ENCODE data around the gene ALK.

Gene ALK

GRCh38 chr2:29796446-29796845, 124.9 kb downstream of the ALK start:
- DNase-seq (ENCODE audit: low read depth, low spot score): no peak

DNA sequence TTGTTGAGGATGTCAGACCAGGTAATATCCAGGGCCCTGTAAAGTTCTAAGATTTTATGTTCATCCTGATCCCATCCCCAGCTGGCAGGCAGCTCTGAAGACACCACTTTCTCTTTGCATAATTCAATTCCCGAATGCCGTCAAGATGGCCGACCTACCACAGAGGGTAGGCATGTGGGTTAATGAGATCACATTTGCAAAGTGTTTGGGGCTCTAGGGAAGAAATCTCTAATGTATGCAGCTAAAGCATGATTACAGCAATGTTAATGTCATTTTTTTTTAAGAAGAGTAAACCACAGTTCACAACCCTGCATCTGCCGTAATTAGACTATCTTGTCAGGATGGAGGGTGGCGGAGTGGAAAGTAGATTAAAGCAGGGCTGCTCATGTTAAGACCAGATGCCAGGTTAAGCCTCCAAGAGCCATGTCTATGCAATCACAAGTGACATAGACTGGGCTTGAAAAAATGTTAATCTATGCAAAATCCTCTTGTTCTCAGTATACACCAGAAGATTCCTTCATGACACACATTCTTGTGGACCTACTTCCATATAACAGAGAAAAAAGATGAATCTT, 131.4 kb downstream of the ALK start:
- no peak for DNase-seq (ENCODE audit: low read depth, low spot score)

GRCh38 chr2:29787473-29788465, 133.6 kb downstream of the ALK start:
- DNase-seq (ENCODE audit: low read depth, low spot score): no peak

GRCh38 chr2:29786361-29786760, 135.0 kb downstream of the ALK start:
- no peak for DNase-seq (ENCODE audit: low read depth, low spot score)

DNA sequence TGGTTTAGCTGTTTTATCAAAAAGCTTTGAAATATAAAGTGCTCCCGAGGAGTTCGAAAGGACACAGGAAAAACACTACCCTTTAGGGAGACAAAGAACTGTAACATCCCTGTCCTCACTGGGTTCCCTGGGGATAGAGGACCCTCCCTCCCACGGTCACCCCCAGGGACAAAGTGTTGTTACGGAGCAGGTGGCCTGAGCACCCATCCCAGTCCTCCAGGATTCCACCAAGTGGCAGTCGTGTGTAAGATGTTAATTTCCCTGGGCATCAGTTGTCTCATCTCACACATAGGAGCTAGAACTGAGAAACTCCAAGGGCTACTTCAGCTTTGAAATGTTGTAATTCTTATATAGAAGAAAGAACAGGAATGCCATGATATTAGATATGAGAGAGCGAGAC, 137.7 kb downstream of the ALK start:
- DNase-seq (ENCODE audit: low read depth, low spot score): no peak

- DNase-seq (ENCODE audit: low read depth, low spot score): no peak
Observed at GRCh38 chr2:29782549-29783458, 138.6 kb downstream of the ALK start.

GRCh38 chr2:29782087-29782486, 139.3 kb downstream of the ALK start:
- no peak for DNase-seq (ENCODE audit: low read depth, low spot score)

DNA sequence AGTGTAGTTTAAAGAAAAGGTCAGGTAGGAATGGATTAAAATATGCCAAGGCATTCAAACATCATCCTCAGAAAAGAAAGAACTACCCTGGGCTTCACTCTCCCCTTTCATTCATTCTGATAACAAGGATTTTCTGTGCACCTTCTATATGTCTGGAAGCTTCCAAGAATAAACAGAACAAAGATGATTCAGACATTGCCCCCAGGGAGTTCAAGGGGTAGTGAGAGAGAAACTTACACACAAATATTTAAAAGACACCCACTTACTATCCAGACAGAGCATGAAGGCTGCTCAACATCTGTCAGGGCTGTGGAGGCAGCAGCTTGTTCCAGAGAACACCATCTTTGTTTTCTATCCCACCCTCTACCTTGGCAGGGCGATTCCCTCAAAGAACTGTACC, 140.5 kb downstream of the ALK start:
- no peak for DNase-seq (ENCODE audit: low read depth, low spot score)

- peak; percentile 26 for DNase-seq (ENCODE audit: low read depth, low spot score)
Observed at GRCh38 chr2:29777161-29777560, 144.2 kb downstream of the ALK start.

- DNase-seq (ENCODE audit: low read depth, low spot score): no peak
Observed at GRCh38 chr2:29776406-29776805, 145.0 kb downstream of the ALK start.

DNA sequence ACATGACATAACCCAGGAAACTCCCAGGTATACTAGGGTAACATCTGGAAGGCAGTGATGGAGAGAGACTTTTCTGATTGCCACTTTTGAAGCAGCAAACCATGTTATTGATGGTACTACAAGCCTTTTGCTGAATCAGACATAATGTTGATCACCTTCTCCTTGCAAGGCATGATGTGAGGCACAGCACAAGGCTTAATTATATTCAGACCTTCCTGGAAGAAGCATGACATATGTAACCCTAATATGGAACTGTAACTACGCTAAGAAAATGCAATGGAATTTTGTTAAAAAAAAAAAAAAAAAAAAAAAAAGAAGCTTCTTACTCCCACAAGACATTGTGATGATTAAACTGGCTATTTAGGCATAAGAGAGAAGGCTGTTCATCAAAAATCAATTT, 145.4 kb downstream of the ALK start:
- DNase-seq (ENCODE audit: low read depth, low spot score): no peak

DNA sequence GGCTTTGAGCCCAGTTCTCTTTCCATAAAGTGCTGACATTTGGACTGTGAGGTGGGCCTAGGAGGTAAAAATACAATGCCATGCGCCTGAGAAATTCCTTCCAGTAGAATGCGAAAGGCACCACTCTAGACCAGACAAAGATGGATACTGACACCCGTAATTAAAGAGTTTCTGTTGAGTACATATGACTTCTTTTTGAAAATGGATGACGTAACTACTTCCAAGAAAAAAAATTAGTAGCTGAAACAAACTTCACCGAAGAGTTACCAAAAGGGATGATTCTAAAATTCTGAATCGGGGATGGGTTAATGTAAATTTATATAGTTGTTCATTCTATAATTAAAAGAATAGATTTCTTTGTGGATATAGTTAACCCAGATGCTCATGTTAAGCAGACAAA, 146.8 kb downstream of the ALK start:
- no peak for DNase-seq (ENCODE audit: low read depth, low spot score)

DNA sequence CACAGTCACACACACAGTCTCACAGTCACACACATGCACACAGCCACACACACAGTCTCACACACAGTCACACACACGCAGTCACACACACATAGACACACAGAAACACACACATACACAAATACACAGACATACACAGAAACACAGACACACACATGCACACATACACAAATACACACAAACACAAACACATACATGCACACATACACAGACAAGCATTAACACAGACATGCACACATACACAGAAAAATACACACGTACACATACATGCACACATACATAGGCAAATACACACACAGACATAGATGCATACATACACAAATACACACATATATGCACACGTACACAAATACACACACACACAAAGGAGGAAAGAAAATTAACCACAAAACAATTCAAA, 150.5 kb downstream of the ALK start:
- no peak for DNase-seq (ENCODE audit: low read depth, low spot score)

- DNase-seq (ENCODE audit: low read depth, low spot score): no peak
Observed at GRCh38 chr2:29769847-29770246, 151.5 kb downstream of the ALK start.

GRCh38 chr2:29767606-29768335, 153.6 kb downstream of the ALK start:
- no peak for DNase-seq (ENCODE audit: low read depth, low spot score)

- peak; percentile 66 for DNase-seq (ENCODE audit: low read depth, low spot score)
Observed at GRCh38 chr2:29766191-29766590, 155.2 kb downstream of the ALK start.

DNA sequence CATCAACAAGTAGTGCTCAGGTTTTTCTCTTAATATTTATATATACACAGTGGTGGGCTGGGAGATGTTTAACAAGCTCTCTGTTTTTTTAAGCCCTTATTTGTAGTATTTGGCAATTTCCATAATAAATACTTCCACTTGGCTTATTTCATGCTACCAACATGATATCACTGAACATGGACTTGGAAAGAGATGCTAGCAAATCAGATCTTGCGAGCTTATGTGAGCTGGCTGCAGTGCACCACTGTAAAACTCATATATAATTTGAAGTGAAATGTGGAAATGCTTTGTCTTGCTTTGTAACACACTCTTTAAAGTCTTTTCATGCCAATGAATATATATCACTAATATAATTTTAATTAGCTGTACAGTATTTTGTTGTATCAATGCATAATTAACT, 155.7 kb downstream of the ALK start:
- peak; percentile 28 for DNase-seq (ENCODE audit: low read depth, low spot score)

DNA sequence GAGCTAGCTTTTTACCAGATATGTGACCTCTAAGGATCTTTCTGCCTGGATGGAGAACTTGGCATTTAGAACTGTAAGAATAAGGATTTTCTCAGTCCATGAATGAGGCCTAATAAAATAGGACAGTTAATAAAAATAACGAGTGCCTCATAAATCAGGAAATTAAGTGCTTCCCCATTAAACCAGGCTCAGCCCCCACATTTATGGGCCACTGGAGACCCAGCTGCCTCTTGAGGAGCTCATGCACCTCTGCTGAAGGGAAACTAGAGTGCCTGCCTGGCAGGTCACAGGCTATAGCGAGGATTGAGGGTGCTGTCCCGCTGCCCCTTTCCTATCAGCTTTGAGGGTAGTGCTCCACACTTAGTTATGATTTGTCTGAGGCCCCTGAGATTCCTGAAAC, 158.0 kb downstream of the ALK start:
- no peak for DNase-seq (ENCODE audit: low read depth, low spot score)

DNA sequence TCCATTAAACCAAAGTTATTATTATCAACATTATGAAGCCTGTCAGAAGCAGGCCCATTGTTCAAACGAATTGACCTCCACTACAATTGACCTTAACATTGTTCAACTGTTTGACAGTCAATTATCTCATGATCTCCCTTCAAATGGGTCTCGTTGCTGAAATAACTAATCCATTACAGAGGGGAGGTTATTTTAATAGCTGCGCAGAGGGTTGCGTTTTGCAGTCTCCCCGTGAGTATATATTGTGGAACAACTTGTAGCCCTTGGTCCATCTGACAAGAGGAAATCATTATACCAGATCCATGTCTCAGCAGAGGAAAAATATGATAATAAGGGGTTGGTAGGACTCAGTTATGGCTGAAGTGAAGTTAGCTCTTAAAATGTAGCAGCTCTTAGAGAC, 159.1 kb downstream of the ALK start:
- no peak for DNase-seq (ENCODE audit: low read depth, low spot score)

DNA sequence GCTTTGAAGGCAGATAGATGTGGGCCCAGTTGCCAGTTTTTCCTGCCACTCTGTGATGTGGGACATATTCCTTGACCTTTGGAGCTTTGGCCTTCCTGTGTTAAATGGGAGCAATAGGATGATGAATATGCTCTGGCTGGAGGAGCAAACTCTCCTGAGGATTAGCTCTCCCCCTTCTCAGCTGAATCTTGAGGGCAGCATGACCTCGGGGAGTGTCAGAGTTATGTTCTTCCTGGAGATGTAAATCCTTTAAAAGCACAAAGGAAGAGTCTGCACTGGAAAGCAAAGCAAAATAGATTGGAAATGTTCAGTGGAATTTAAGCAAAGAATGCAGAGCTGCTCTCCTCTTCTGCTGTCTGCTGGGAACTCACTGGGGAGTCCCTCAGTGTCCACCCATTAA, 160.1 kb downstream of the ALK start:
- DNase-seq (ENCODE audit: low read depth, low spot score): no peak

DNA sequence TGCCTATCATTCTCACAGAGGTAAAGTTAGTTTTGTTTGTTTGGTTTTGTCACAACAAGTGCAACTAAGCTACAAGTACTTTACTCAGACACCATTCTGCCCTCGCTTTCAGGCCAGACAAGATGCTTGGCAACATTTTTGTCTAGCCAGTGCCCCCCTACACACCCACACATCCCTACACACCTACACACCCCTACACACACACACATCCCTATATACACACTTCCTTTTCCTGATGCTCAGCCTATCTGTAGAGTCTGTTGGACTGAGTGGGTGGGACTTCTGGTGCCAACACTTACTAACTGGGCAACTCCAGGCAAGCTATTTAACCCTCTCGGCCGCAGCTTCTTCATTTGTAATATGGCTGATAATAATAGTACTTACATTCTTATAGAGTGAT, 161.4 kb downstream of the ALK start:
- DNase-seq (ENCODE audit: low read depth, low spot score): no peak
